PFSK-1 (cell line): ENCODE measurements around the gene PRKAR1B.

Experiments used
- FOXP2 ChIP-seq: optimal IDR thresholded peaks from 2 replicates; pipeline ENCODE3; 2011; ENCODE audit warnings: borderline replicate concordance, control low read depth, inconsistent platforms; ENCODE audit not compliant: insufficient read depth; ENCODE audit errors: extremely low read length, extremely low read depth
- POLR2AphosphoS5 ChIP-seq: IDR thresholded peaks from 2 replicates; pipeline ENCODE4 v1.6.1; 2012; ENCODE audit warnings: low read depth, mild to moderate bottlenecking, control low read depth, low read length, moderate library complexity
- SIN3A ChIP-seq: IDR thresholded peaks from 2 replicates; pipeline ENCODE4 v1.6.1; 2012; ENCODE audit warnings: mild to moderate bottlenecking, low read length, moderate library complexity, borderline replicate concordance; ENCODE audit not compliant: insufficient read depth
- TAF1 ChIP-seq: IDR thresholded peaks from 2 replicates; pipeline ENCODE4 v1.6.1; 2012; ENCODE audit warnings: low read length, control low read depth, borderline replicate concordance; ENCODE audit not compliant: insufficient read depth
- TF ChIP-seq, protein P1 (sequence below), 2 experiments: IDR thresholded peaks; 2 replicates each; pipeline versions ENCODE4 v1.6.1 to v1.8.0; 2011 to 2012; ENCODE audit warnings: low read depth in 2 of 2, low read length in 2 of 2, control low read depth in 1 of 2, inconsistent platforms in 1 of 2, mild to moderate bottlenecking in 1 of 2, moderate library complexity in 1 of 2; ENCODE audit not compliant: insufficient read depth in 1 of 2

PRKAR1B gene

DNA sequence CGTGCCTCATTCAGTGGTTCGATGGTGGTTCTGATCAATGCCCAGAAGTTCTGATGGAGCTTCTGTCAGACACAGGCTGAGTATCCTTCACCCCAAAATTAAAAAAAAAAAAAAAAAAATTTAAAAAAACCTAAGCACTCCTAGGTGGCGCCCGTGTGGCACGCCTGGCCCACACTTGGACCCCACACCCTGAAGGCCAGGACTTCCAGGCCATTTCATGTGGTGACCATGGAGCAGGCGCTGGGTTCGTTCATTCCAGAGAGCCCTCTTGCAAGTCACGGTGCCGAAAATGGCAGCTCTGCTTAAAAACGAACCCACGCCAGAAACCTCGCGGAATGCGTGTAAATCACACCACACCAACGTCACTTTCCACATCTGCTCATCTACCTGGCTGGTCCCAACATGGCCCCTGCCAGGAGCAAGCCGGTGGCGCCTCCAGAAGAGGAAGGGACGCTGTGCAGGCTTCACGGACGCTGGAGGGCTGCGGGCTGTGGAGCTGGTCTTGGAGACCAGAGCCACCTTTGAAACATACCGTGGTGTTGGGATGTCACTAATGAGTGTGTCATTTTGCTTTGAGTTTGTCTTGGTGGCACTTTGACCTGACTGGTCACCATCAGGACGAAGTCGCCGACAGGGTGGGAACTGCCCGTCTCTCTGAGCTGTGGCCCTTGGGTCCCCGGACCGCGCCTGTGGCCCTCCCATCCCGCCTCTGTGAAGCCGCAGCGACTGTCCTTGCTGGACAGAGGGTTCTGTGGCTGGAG lies 46.0 kb upstream of the PRKAR1B start:
- TF ChIP-seq, protein P1, sequence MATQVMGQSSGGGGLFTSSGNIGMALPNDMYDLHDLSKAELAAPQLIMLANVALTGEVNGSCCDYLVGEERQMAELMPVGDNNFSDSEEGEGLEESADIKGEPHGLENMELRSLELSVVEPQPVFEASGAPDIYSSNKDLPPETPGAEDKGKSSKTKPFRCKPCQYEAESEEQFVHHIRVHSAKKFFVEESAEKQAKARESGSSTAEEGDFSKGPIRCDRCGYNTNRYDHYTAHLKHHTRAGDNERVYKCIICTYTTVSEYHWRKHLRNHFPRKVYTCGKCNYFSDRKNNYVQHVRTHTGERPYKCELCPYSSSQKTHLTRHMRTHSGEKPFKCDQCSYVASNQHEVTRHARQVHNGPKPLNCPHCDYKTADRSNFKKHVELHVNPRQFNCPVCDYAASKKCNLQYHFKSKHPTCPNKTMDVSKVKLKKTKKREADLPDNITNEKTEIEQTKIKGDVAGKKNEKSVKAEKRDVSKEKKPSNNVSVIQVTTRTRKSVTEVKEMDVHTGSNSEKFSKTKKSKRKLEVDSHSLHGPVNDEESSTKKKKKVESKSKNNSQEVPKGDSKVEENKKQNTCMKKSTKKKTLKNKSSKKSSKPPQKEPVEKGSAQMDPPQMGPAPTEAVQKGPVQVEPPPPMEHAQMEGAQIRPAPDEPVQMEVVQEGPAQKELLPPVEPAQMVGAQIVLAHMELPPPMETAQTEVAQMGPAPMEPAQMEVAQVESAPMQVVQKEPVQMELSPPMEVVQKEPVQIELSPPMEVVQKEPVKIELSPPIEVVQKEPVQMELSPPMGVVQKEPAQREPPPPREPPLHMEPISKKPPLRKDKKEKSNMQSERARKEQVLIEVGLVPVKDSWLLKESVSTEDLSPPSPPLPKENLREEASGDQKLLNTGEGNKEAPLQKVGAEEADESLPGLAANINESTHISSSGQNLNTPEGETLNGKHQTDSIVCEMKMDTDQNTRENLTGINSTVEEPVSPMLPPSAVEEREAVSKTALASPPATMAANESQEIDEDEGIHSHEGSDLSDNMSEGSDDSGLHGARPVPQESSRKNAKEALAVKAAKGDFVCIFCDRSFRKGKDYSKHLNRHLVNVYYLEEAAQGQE (IDR thresholded peaks at IDR 0.05; ENCODE audit: insufficient read depth in 1 of 2, low read depth in 2 of 2, low read length in 2 of 2), result no peak
- TF ChIP-seq SIN3A (no peak), FOXP2 (no peak), POLR2AphosphoS5 (no peak), TAF1 (no peak)

DNA sequence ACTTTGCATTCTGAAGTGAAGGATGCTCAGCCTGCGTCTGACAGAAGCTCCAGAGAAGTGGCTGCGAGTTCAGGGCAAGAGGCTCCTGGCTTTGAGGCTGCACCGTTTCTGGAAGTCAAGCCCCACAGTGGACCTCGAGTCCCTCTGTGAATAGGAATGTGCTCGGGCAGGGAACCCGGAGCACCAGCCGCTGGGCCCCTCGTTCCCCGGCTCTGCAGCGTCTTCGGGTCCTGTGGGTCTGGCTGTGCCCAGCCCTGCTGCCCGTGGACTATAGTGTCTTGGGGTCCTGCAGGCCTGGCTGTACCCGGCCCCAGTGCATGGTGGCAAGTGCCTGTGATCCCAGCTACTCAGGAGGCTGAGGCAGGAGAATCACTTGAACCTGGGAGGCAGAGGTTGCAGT lies 45.3 kb upstream of the PRKAR1B start:
- TF ChIP-seq FOXP2 (no peak), SIN3A (no peak), TAF1 (no peak), POLR2AphosphoS5 (no peak)
- TF ChIP-seq, protein P1 (IDR thresholded peaks at IDR 0.05; ENCODE audit: insufficient read depth in 1 of 2, low read depth in 2 of 2, low read length in 2 of 2), result no peak

DNA sequence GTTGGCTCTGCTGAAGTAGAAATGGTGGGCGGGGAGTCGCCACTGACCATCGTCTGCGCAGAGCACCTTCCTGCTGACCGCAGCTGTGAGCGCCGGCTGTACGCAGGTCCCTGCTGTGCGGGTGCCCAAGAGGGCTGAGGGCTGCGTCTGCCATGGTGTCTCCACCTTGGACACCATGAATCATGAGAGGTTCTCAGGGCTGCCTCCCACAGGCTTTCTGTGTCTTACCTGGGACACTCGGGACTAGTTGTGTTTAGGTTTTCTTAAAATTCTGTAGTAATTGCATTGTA lies 44.9 kb upstream of the PRKAR1B start:
- TF ChIP-seq TAF1, result no peak

DNA sequence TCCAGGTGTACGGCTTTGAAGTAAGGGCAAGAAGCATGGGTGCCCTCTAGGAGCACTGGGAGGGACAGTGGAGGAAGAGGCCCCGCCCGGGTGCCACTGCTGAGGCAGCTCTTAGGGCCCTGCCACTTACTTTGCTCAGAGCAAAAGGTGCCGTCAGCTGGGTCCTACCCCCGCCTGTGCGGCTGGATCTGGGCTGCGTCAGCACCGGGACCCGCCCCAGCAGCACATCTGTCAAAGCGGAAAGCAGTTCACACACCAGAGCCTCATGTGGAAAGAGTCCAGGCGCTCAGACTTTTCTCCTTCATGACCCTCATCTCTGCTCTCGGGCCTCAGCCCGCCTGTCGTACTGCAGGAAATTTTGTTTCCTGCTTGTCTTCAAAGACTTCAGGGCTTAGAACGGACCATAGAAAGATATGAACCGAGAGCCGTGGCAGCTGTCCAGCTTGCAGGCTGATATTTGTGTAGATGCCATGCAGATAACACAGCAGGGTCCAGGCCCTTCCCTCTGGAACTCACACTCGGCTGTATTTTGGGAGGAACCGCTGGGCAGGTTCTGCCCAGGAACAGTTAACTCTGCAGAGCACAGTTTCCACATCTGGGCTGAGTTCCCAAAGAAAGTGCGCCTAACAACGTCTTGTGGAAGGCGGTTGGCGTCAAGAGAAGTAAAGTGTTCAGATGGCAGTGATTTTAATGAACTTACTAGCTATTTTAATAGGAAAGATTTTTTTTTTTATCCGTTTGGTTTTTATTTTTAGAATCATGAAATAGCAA lies 44.3 kb upstream of the PRKAR1B start:
- no peak for TF ChIP-seq SIN3A

DNA sequence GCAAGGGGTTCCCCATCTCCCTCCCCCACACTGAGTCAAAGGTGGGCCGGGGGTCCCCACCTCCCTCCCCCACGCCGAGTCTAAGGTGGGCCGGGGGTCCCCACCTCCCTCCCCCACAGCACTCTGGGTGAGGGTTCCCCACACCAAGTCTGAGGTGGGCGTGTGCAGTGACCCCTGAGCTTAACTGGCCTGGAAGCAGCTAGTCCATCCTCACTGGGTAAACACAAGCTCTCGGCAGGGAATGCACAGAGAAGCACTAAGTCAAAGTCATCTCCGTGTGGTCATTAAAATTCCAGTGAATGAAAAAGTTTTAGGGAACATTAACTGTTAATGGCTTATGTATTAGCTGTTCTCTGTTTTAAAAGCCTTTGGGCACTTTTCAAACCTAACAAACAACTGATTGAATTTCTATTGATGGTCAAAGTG lies 43.7 kb upstream of the PRKAR1B start:
- TF ChIP-seq SIN3A (no peak), FOXP2 (no peak), POLR2AphosphoS5 (no peak), TAF1 (no peak)
- TF ChIP-seq, protein P1 (IDR thresholded peaks at IDR 0.05; ENCODE audit: insufficient read depth in 1 of 2, low read depth in 2 of 2, low read length in 2 of 2), result no peak

DNA sequence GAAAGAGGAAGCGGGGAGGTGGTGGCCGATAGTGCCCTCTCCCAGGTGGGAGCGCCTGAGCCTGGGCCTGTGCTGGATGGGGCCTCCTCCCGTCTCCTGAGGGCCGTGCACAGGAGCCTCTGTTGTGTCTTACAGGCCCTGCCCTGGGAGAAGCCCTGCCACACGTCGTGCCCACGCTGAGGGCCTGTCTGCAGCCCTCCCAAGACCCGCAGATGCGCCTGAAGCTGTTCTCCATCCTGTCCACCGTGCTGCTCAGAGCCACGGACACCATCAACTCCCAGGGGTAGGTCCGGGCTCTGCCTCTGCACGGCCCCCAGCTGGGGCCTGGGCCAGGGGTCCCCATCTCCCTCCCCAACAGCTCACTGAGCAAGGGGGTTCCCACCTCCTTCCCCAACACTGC lies 43.3 kb upstream of the PRKAR1B start:
- TF ChIP-seq FOXP2 (no peak), SIN3A (no peak), POLR2AphosphoS5 (no peak), TAF1 (no peak)
- TF ChIP-seq, protein P1 (IDR thresholded peaks at IDR 0.05; ENCODE audit: insufficient read depth in 1 of 2, low read depth in 2 of 2, low read length in 2 of 2), result no peak
